NCI-H460 (cell line): ENCODE measurements around the gene OARD1. TPM values are rescaled to one million over a fixed set of nuclear protein-coding genes. Genes with fewer than 3 reads are reported as not detected.
A peak's percentile ranks its signal among the peaks of the same experiment; 100 is the strongest.
"Not testable (repeated sequence)": the region's sequence is repeated elsewhere in the genome, so short reads cannot be mapped to it uniquely, and the experiment has no call there.

Source experiments
- DNase-seq: peaks from one replicate; pipeline ENCODE4 v3.0.0-alpha.2; 2016; ENCODE audit warnings: low read depth; ENCODE audit errors: extremely low read depth
- total RNA-seq: library from RNA; depleted of rRNA; stranded (reverse); fragments of >200 nt; shearing (Covaris generic); gene quantifications from 2 replicates; pipeline ENCODE4 v1.2.3, GENCODE V29; 2014; rRNA removed

The OARD1 gene
- total RNA-seq, 1 experiment from 2014 or later: 22.6 TPM

- DNase-seq: no peak
These were observed 43.4 kb downstream of the OARD1 start for GRCh38 chr6:41028561-41029412.

GRCh38 chr6:41027799-41028560 is 44.2 kb downstream of the OARD1 start:
- DNase-seq: peak; percentile 63

GRCh38 chr6:41027241-41027640 is 44.9 kb downstream of the OARD1 start:
- no peak for DNase-seq

- no peak for DNase-seq
These were observed 46.1 kb downstream of the OARD1 start for GRCh38 chr6:41025966-41026530.

- DNase-seq: no peak
These were observed 49.0 kb downstream of the OARD1 start for GRCh38 chr6:41023114-41023513.

- DNase-seq: no peak
These were observed 49.9 kb downstream of the OARD1 start for GRCh38 chr6:41022294-41022693.

- no peak for DNase-seq
These were observed 50.3 kb downstream of the OARD1 start for GRCh38 chr6:41021832-41022231.

- no peak for DNase-seq
These were observed 54.5 kb downstream of the OARD1 start for GRCh38 chr6:41017663-41018062.

- not testable (repeated sequence) for DNase-seq
These were observed 56.3 kb downstream of the OARD1 start for GRCh38 chr6:41015860-41016259.

- no peak for DNase-seq
These were observed 57.4 kb downstream of the OARD1 start for GRCh38 chr6:41014780-41015179.

Other genes with a start within 250 kb of the OARD1 start
- gene UNC5CL, start 33.1 kb downstream of the OARD1 start, total RNA-seq: 0.10 TPM in 1 of 2 replicates, not detected in the other
- not detected in 2 replicates for gene TSPO2, start 29.9 kb downstream of the OARD1 start, total RNA-seq
- not detected in 2 replicates for gene APOBEC2, start 19.2 kb downstream of the OARD1 start, total RNA-seq
- 11.8 and 13.6 TPM in 2 replicates for gene NFYA, start 618 bp upstream of the OARD1 start, total RNA-seq
- not detected in 2 replicates for gene TREML1, start 82.0 kb upstream of the OARD1 start, total RNA-seq
- not detected in 2 replicates for gene TREM2, start 90.8 kb upstream of the OARD1 start, total RNA-seq
- gene TREML2, start 128.8 kb upstream of the OARD1 start, total RNA-seq: not detected in 2 replicates
- gene TREML4, start 156.0 kb upstream of the OARD1 start, total RNA-seq: not detected in 2 replicates
- gene TREM1, start 214.3 kb upstream of the OARD1 start, total RNA-seq: 0.67 TPM in 1 of 2 replicates, not detected in the other